ENCODE results near the gene SOST.
A peak's percentile ranks its signal among the peaks of the same experiment; 100 is the strongest.

Gene SOST

GRCh38 chr17:43740541-43740940 is 18.1 kb downstream of the SOST start:
- no peak for DNase-seq

GRCh38 chr17:43737722-43738121 is 20.9 kb downstream of the SOST start:
- no peak for DNase-seq

GRCh38 chr17:43736389-43736788 is 22.2 kb downstream of the SOST start:
- no peak for DNase-seq

GRCh38 chr17:43734376-43734775 is 24.2 kb downstream of the SOST start:
- DNase-seq = no peak

- DNase-seq = no peak
Observed at GRCh38 chr17:43733956-43734355, 24.6 kb downstream of the SOST start.

GRCh38 chr17:43732958-43733357 is 25.6 kb downstream of the SOST start:
- no peak for DNase-seq

- DNase-seq = no peak
Observed at GRCh38 chr17:43728081-43728480, 30.5 kb downstream of the SOST start.

GRCh38 chr17:43723697-43724359 is 34.8 kb downstream of the SOST start:
- DNase-seq = no peak

- DNase-seq = no peak
Observed at GRCh38 chr17:43722870-43723665, 35.5 kb downstream of the SOST start.

GRCh38 chr17:43722269-43722619 is 36.3 kb downstream of the SOST start:
- DNase-seq = no peak

GRCh38 chr17:43721537-43722268 is 36.9 kb downstream of the SOST start:
- no peak for DNase-seq

- DNase-seq = peak; percentile 83
Observed at GRCh38 chr17:43720311-43721060, 38.1 kb downstream of the SOST start.

- no peak for DNase-seq
Observed at GRCh38 chr17:43719578-43719977, 39.0 kb downstream of the SOST start.

- DNase-seq = no peak
Observed at GRCh38 chr17:43718544-43718943, 40.0 kb downstream of the SOST start.

- DNase-seq = no peak
Observed at GRCh38 chr17:43717913-43718312, 40.7 kb downstream of the SOST start.

GRCh38 chr17:43714465-43715149 is 44.0 kb downstream of the SOST start:
- no peak for DNase-seq

GRCh38 chr17:43713494-43714162 is 45.0 kb downstream of the SOST start:
- DNase-seq = peak; percentile 44

- DNase-seq = no peak
Observed at GRCh38 chr17:43712397-43712796, 46.2 kb downstream of the SOST start.

GRCh38 chr17:43710101-43710500 is 48.5 kb downstream of the SOST start:
- no peak for DNase-seq

- DNase-seq = no peak
Observed at GRCh38 chr17:43709210-43709609, 49.4 kb downstream of the SOST start.

GRCh38 chr17:43707184-43707583 is 51.4 kb downstream of the SOST start:
- DNase-seq = no peak

- no peak for DNase-seq
Observed at GRCh38 chr17:43706235-43706634, 52.4 kb downstream of the SOST start.
